ENCODE data around the gene NLRC3.

NLRC3 gene

DNA sequence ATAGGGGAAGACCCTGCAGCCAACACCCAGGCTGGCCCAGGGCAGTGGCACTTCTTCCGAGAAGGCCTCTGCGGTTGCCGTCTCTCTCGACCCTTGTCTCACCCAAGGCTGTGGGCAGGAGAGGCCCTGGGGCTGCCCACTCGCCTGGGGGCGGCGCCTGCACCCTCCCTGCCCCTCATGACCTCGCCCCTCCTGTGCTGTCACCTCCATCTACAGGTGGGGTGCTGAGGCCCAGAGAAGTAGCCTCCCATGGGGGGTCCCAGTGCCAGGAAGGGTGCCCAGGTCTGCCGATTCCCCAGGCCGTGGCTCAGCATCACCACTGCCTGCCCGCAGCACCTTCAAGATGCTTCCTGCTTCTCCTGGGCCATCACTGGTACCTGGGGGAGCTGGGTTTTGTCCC is 992 bp downstream of the NLRC3 start:
- TF ChIP-seq ISL1 (CRISPR knock-in tag; IDR thresholded peaks at IDR 0.05) (no peak), SNAI2 (CRISPR knock-in tag; IDR thresholded peaks at IDR 0.05) (no peak), GLIS3 (CRISPR knock-in tag; IDR thresholded peaks at IDR 0.05) (no peak), ZNF8 (CRISPR knock-in tag; IDR thresholded peaks at IDR 0.05) (no peak), TCF4 (CRISPR knock-in tag; IDR thresholded peaks at IDR 0.05; ENCODE audit: borderline replicate concordance) (no peak), CSDC2 (CRISPR knock-in tag; IDR thresholded peaks at IDR 0.05) (no peak), ZC3H10 (CRISPR knock-in tag; IDR thresholded peaks at IDR 0.05) (no peak), ZNF565 (CRISPR knock-in tag; conservative IDR thresholded peaks at IDR 0.05; ENCODE audit: low read depth) (no peak), PPARA (CRISPR knock-in tag; IDR thresholded peaks at IDR 0.05; ENCODE audit: borderline replicate concordance) (no peak), ZNF70 (CRISPR knock-in tag; IDR thresholded peaks at IDR 0.05) (no peak), RARB (CRISPR knock-in tag; IDR thresholded peaks at IDR 0.05) (no peak), ZFP30 (CRISPR knock-in tag; IDR thresholded peaks at IDR 0.05) (no peak)
- TF ChIP-seq, protein P1, sequence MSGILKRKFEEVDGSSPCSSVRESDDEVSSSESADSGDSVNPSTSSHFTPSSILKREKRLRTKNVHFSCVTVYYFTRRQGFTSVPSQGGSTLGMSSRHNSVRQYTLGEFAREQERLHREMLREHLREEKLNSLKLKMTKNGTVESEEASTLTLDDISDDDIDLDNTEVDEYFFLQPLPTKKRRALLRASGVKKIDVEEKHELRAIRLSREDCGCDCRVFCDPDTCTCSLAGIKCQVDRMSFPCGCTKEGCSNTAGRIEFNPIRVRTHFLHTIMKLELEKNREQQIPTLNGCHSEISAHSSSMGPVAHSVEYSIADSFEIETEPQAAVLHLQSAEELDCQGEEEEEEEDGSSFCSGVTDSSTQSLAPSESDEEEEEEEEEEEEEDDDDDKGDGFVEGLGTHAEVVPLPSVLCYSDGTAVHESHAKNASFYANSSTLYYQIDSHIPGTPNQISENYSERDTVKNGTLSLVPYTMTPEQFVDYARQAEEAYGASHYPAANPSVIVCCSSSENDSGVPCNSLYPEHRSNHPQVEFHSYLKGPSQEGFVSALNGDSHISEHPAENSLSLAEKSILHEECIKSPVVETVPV (CRISPR knock-in tag; IDR thresholded peaks at IDR 0.05) = no peak
- TF ChIP-seq, protein P2, sequence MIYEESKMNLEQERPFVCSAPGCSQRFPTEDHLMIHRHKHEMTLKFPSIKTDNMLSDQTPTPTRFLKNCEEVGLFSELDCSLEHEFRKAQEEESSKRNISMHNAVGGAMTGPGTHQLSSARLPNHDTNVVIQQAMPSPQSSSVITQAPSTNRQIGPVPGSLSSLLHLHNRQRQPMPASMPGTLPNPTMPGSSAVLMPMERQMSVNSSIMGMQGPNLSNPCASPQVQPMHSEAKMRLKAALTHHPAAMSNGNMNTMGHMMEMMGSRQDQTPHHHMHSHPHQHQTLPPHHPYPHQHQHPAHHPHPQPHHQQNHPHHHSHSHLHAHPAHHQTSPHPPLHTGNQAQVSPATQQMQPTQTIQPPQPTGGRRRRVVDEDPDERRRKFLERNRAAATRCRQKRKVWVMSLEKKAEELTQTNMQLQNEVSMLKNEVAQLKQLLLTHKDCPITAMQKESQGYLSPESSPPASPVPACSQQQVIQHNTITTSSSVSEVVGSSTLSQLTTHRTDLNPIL (CRISPR knock-in tag; IDR thresholded peaks at IDR 0.05; ENCODE audit: low read depth) = no peak
- ATAC-seq = no peak

DNA sequence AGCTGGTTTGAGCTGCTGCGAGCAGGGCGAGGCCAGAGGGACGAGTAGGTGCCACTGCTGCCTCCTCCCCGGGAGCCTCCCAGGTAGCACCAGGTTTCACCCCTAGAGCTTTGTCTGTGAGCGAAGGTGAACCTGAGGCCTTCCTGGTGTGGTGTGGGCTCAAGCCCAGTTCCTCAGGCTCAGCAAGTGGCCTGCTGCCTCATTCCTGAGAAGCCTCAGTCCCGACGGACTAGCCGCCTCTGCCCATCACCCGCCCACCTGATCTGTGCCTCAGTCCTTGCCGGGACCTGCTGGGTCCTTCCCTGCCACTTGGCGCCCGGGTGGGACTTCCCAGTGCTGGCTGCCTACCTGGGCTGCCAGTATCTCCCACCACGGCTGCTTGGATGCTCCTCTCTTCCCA is 1.7 kb downstream of the NLRC3 start:
- TF ChIP-seq CSDC2 (CRISPR knock-in tag; IDR thresholded peaks at IDR 0.05) (no peak), ZFP3 (CRISPR knock-in tag; IDR thresholded peaks at IDR 0.05) (no peak), TOX (CRISPR knock-in tag; IDR thresholded peaks at IDR 0.05; ENCODE audit: borderline replicate concordance) (no peak), ZNF565 (CRISPR knock-in tag; conservative IDR thresholded peaks at IDR 0.05; ENCODE audit: low read depth) (no peak), ZFP30 (CRISPR knock-in tag; IDR thresholded peaks at IDR 0.05) (no peak), ZNF70 (CRISPR knock-in tag; IDR thresholded peaks at IDR 0.05) (no peak), ZNF8 (CRISPR knock-in tag; IDR thresholded peaks at IDR 0.05) (no peak), GLIS3 (CRISPR knock-in tag; IDR thresholded peaks at IDR 0.05) (no peak), ARNTL (CRISPR knock-in tag; IDR thresholded peaks at IDR 0.05; ENCODE audit: borderline replicate concordance, low read depth) (no peak), ESRRG (CRISPR knock-in tag; IDR thresholded peaks at IDR 0.05) (no peak), ISL1 (CRISPR knock-in tag; IDR thresholded peaks at IDR 0.05) (no peak), RARB (CRISPR knock-in tag; IDR thresholded peaks at IDR 0.05) (no peak), SNAI2 (CRISPR knock-in tag; IDR thresholded peaks at IDR 0.05) (no peak), BACH2 (CRISPR knock-in tag; IDR thresholded peaks at IDR 0.05; ENCODE audit: borderline replicate concordance) (no peak), ZC3H10 (CRISPR knock-in tag; IDR thresholded peaks at IDR 0.05) (no peak)
- TF ChIP-seq, protein P2 (CRISPR knock-in tag; IDR thresholded peaks at IDR 0.05; ENCODE audit: low read depth) = no peak
- TF ChIP-seq, protein P3, sequence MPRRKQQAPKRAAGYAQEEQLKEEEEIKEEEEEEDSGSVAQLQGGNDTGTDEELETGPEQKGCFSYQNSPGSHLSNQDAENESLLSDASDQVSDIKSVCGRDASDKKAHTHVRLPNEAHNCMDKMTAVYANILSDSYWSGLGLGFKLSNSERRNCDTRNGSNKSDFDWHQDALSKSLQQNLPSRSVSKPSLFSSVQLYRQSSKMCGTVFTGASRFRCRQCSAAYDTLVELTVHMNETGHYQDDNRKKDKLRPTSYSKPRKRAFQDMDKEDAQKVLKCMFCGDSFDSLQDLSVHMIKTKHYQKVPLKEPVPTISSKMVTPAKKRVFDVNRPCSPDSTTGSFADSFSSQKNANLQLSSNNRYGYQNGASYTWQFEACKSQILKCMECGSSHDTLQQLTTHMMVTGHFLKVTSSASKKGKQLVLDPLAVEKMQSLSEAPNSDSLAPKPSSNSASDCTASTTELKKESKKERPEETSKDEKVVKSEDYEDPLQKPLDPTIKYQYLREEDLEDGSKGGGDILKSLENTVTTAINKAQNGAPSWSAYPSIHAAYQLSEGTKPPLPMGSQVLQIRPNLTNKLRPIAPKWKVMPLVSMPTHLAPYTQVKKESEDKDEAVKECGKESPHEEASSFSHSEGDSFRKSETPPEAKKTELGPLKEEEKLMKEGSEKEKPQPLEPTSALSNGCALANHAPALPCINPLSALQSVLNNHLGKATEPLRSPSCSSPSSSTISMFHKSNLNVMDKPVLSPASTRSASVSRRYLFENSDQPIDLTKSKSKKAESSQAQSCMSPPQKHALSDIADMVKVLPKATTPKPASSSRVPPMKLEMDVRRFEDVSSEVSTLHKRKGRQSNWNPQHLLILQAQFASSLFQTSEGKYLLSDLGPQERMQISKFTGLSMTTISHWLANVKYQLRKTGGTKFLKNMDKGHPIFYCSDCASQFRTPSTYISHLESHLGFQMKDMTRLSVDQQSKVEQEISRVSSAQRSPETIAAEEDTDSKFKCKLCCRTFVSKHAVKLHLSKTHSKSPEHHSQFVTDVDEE (CRISPR knock-in tag; IDR thresholded peaks at IDR 0.05) = no peak
- TF ChIP-seq, protein P1 (CRISPR knock-in tag; IDR thresholded peaks at IDR 0.05) = no peak
- TF ChIP-seq, protein P4, sequence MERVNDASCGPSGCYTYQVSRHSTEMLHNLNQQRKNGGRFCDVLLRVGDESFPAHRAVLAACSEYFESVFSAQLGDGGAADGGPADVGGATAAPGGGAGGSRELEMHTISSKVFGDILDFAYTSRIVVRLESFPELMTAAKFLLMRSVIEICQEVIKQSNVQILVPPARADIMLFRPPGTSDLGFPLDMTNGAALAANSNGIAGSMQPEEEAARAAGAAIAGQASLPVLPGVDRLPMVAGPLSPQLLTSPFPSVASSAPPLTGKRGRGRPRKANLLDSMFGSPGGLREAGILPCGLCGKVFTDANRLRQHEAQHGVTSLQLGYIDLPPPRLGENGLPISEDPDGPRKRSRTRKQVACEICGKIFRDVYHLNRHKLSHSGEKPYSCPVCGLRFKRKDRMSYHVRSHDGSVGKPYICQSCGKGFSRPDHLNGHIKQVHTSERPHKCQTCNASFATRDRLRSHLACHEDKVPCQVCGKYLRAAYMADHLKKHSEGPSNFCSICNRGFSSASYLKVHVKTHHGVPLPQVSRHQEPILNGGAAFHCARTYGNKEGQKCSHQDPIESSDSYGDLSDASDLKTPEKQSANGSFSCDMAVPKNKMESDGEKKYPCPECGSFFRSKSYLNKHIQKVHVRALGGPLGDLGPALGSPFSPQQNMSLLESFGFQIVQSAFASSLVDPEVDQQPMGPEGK (CRISPR knock-in tag; IDR thresholded peaks at IDR 0.05; ENCODE audit: borderline replicate concordance) = no peak
- TF ChIP-seq, protein P5, sequence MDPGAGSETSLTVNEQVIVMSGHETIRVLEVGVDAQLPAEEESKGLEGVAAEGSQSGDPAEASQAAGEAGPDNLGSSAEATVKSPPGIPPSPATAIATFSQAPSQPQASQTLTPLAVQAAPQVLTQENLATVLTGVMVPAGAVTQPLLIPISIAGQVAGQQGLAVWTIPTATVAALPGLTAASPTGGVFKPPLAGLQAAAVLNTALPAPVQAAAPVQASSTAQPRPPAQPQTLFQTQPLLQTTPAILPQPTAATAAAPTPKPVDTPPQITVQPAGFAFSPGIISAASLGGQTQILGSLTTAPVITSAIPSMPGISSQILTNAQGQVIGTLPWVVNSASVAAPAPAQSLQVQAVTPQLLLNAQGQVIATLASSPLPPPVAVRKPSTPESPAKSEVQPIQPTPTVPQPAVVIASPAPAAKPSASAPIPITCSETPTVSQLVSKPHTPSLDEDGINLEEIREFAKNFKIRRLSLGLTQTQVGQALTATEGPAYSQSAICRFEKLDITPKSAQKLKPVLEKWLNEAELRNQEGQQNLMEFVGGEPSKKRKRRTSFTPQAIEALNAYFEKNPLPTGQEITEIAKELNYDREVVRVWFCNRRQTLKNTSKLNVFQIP (CRISPR knock-in tag; IDR thresholded peaks at IDR 0.05; ENCODE audit: borderline replicate concordance, low read depth) = no peak
- no peak for ATAC-seq
